T-helper 17 cell (primary cell): ENCODE data around the gene CCSER1. TPM values are rescaled to one million over a fixed set of nuclear protein-coding genes. Genes with fewer than 3 reads are reported as not detected.
"Not testable (repeated sequence)": the region's sequence is repeated elsewhere in the genome, so short reads cannot be mapped to it uniquely, and the experiment has no call there.

Source experiments
- ATAC-seq: fragments of 150-1000 bp; cut with Tn5 transposase; 2 replicates; pipeline ENCODE4 v1.10.0; 2021; ENCODE audit warnings: mild to moderate bottlenecking, moderate library complexity
- DNase-seq, 3 donors: peaks; one replicate each; pipeline versions ENCODE4 v3.0.0 to v3.0.0-alpha.2; 2020 to 2021
- H3K9me3 ChIP-seq: one replicate; pipeline ENCODE4 v1.7.0; 2013; ENCODE audit warnings: low read length, mild to moderate bottlenecking; ENCODE audit not compliant: control insufficient read depth, poor library complexity, severe bottlenecking
- H3K27ac Mint-ChIP-seq: one replicate; pipeline ENCODE4 v1.8.0; 2022; ENCODE audit warnings: mild to moderate bottlenecking, moderate library complexity, mixed read lengths
- H3K27me3 Mint-ChIP-seq: one replicate; pipeline ENCODE4 v1.8.0; 2022; ENCODE audit warnings: mixed read lengths
- H3K36me3 Mint-ChIP-seq: one replicate; pipeline ENCODE4 v1.8.0; 2022; ENCODE audit warnings: low read depth, mixed read lengths
- H3K4me1 Mint-ChIP-seq: one replicate; pipeline ENCODE4 v1.8.0; 2022; ENCODE audit warnings: mild to moderate bottlenecking, mixed read lengths
- H3K4me3 Mint-ChIP-seq: one replicate; pipeline ENCODE4 v1.8.0; 2022; ENCODE audit warnings: mild to moderate bottlenecking, moderate library complexity, mixed read lengths
- total RNA-seq, 4 donors: library from RNA in 2 of 4; stranded (reverse) in 2 of 4; gene quantifications; one replicate each; pipeline ENCODE4 v1.2.3 and lab custom pipeline; 2022 to 2026

Gene CCSER1
- total RNA-seq, 2 donors from 2014 or later = 1.7 to 3.0 TPM

- H3K36me3 Mint-ChIP-seq = peaks cover 2% of the 10 kb centered on the region
- no peak overlapping the region for H3K4me3 Mint-ChIP-seq
- no peak overlapping the region for H3K27ac Mint-ChIP-seq
- no peaks in the 10 kb centered on the region for H3K4me1 Mint-ChIP-seq
- no peaks in the 10 kb centered on the region for H3K27me3 Mint-ChIP-seq
- DNase-seq (no peak), ATAC-seq (no peak)
- no peaks in the 10 kb centered on the region for H3K9me3 ChIP-seq
These were observed 910.8 kb downstream of the CCSER1 start for GRCh38 chr4:91037951-91038350.

- Mint-ChIP-seq H3K27ac (no peak overlapping the region), H3K27me3 (no peaks in the 10 kb centered on the region), H3K4me1 (no peaks in the 10 kb centered on the region), H3K4me3 (no peak overlapping the region), H3K36me3 (no peaks in the 10 kb centered on the region)
- H3K9me3 ChIP-seq = no peaks in the 10 kb centered on the region
- ATAC-seq (no peak), DNase-seq (no peak)
These were observed 930.7 kb downstream of the CCSER1 start for GRCh38 chr4:91057871-91058270.

GRCh38 chr4:91058345-91058744 lies 931.2 kb downstream of the CCSER1 start:
- no peak for ATAC-seq
- Mint-ChIP-seq H3K27me3 (no peaks in the 10 kb centered on the region), H3K27ac (no peak overlapping the region), H3K4me3 (no peak overlapping the region), H3K4me1 (no peaks in the 10 kb centered on the region), H3K36me3 (no peaks in the 10 kb centered on the region)
- DNase-seq = no peak
- no peaks in the 10 kb centered on the region for H3K9me3 ChIP-seq

- no peaks in the 10 kb centered on the region for H3K4me1 Mint-ChIP-seq
- no peak overlapping the region for H3K27ac Mint-ChIP-seq
- no peak for ATAC-seq
- H3K36me3 Mint-ChIP-seq = no peaks in the 10 kb centered on the region
- H3K4me3 Mint-ChIP-seq = no peak overlapping the region
- H3K9me3 ChIP-seq = no peaks in the 10 kb centered on the region
- no peaks in the 10 kb centered on the region for H3K27me3 Mint-ChIP-seq
- DNase-seq = no peak
These were observed 937.1 kb downstream of the CCSER1 start for GRCh38 chr4:91064157-91064853.

- no peak overlapping the region for H3K27ac Mint-ChIP-seq
- ATAC-seq = no peak
- no peaks in the 10 kb centered on the region for H3K27me3 Mint-ChIP-seq
- H3K9me3 ChIP-seq = no peaks in the 10 kb centered on the region
- H3K36me3 Mint-ChIP-seq = no peaks in the 10 kb centered on the region
- H3K4me1 Mint-ChIP-seq = no peaks in the 10 kb centered on the region
- no peak overlapping the region for H3K4me3 Mint-ChIP-seq
- DNase-seq = no peak
These were observed 937.9 kb downstream of the CCSER1 start for GRCh38 chr4:91065117-91065516.

- no peak overlapping the region for H3K27ac Mint-ChIP-seq
These were observed 943.5 kb downstream of the CCSER1 start for GRCh38 chr4:91070736-91071135.

GRCh38 chr4:91076147-91076546 lies 949.0 kb downstream of the CCSER1 start:
- ATAC-seq (no peak), DNase-seq (no peak)
- no peaks in the 10 kb centered on the region for H3K9me3 ChIP-seq
- no peak overlapping the region for H3K27ac Mint-ChIP-seq
- no peaks in the 10 kb centered on the region for H3K36me3 Mint-ChIP-seq
- H3K27me3 Mint-ChIP-seq = no peaks in the 10 kb centered on the region
- H3K4me3 Mint-ChIP-seq = no peak overlapping the region
- no peaks in the 10 kb centered on the region for H3K4me1 Mint-ChIP-seq

More at GRCh38 chr4:91070736-91071135, 943.5 kb downstream of the CCSER1 start:
- Mint-ChIP-seq H3K4me3 (no peak overlapping the region), H3K27me3 (no peaks in the 10 kb centered on the region), H3K36me3 (no peaks in the 10 kb centered on the region), H3K4me1 (no peaks in the 10 kb centered on the region)
- ATAC-seq (no peak), DNase-seq (no peak)
- no peaks in the 10 kb centered on the region for H3K9me3 ChIP-seq

- DNase-seq (no peak), ATAC-seq (no peak)
- no peaks in the 10 kb centered on the region for H3K4me1 Mint-ChIP-seq
- H3K9me3 ChIP-seq = no peaks in the 10 kb centered on the region
- no peak overlapping the region for H3K4me3 Mint-ChIP-seq
- no peak overlapping the region for H3K27ac Mint-ChIP-seq
- no peaks in the 10 kb centered on the region for H3K36me3 Mint-ChIP-seq
- H3K27me3 Mint-ChIP-seq = no peaks in the 10 kb centered on the region
These were observed 958.8 kb downstream of the CCSER1 start for GRCh38 chr4:91085961-91086360.

GRCh38 chr4:91087743-91088142 lies 960.5 kb downstream of the CCSER1 start:
- H3K9me3 ChIP-seq = no peaks in the 10 kb centered on the region
- H3K36me3 Mint-ChIP-seq = no peaks in the 10 kb centered on the region
- ATAC-seq (no peak), DNase-seq (no peak)
- H3K27ac Mint-ChIP-seq = no peak overlapping the region
- H3K4me3 Mint-ChIP-seq = no peak overlapping the region
- no peaks in the 10 kb centered on the region for H3K4me1 Mint-ChIP-seq
- H3K27me3 Mint-ChIP-seq = no peaks in the 10 kb centered on the region

GRCh38 chr4:91089178-91089577 lies 962.0 kb downstream of the CCSER1 start:
- no peaks in the 10 kb centered on the region for H3K9me3 ChIP-seq
- no peaks in the 10 kb centered on the region for H3K36me3 Mint-ChIP-seq
- ATAC-seq (no peak), DNase-seq (no peak)
- H3K27me3 Mint-ChIP-seq = no peaks in the 10 kb centered on the region
- H3K4me3 Mint-ChIP-seq = no peak overlapping the region
- H3K4me1 Mint-ChIP-seq = no peaks in the 10 kb centered on the region
- no peak overlapping the region for H3K27ac Mint-ChIP-seq

GRCh38 chr4:91092398-91092980 lies 965.3 kb downstream of the CCSER1 start:
- Mint-ChIP-seq H3K27ac (no peak overlapping the region), H3K36me3 (no peaks in the 10 kb centered on the region), H3K27me3 (no peaks in the 10 kb centered on the region), H3K4me1 (no peaks in the 10 kb centered on the region), H3K4me3 (no peak overlapping the region)
- no peaks in the 10 kb centered on the region for H3K9me3 ChIP-seq
- no peak for ATAC-seq
- no peak for DNase-seq

GRCh38 chr4:91094220-91094619 lies 967.0 kb downstream of the CCSER1 start:
- H3K27ac Mint-ChIP-seq, H3K4me3 Mint-ChIP-seq, H3K4me1 Mint-ChIP-seq, H3K36me3 Mint-ChIP-seq, ATAC-seq, H3K9me3 ChIP-seq, DNase-seq, H3K27me3 Mint-ChIP-seq: not testable (repeated sequence)

- H3K4me3 Mint-ChIP-seq = no peak overlapping the region
- no peaks in the 10 kb centered on the region for H3K4me1 Mint-ChIP-seq
- ATAC-seq (no peak), DNase-seq (no peak)
- H3K36me3 Mint-ChIP-seq = no peaks in the 10 kb centered on the region
- H3K9me3 ChIP-seq = no peaks in the 10 kb centered on the region
- no peak overlapping the region for H3K27ac Mint-ChIP-seq
- no peaks in the 10 kb centered on the region for H3K27me3 Mint-ChIP-seq
These were observed 972.5 kb downstream of the CCSER1 start for GRCh38 chr4:91099666-91100065.

- Mint-ChIP-seq H3K27me3 (no peaks in the 10 kb centered on the region), H3K4me1 (no peaks in the 10 kb centered on the region), H3K36me3 (no peaks in the 10 kb centered on the region), H3K27ac (no peak overlapping the region), H3K4me3 (no peak overlapping the region)
- no peak for DNase-seq
- H3K9me3 ChIP-seq = no peaks in the 10 kb centered on the region
- no peak for ATAC-seq
These were observed 981.6 kb downstream of the CCSER1 start for GRCh38 chr4:91108751-91109150.
